Amniotic epithelial cell (primary cell): ENCODE data around the gene BSPRY.
"Not testable (repeated sequence)": the region's sequence is repeated elsewhere in the genome, so short reads cannot be mapped to it uniquely, and the experiment has no call there.

Source experiments
- DNase-seq: peaks from one replicate; pipeline ENCODE4 v3.0.0-alpha.2; 2010; ENCODE audit warnings: low read depth

Gene BSPRY

DNA sequence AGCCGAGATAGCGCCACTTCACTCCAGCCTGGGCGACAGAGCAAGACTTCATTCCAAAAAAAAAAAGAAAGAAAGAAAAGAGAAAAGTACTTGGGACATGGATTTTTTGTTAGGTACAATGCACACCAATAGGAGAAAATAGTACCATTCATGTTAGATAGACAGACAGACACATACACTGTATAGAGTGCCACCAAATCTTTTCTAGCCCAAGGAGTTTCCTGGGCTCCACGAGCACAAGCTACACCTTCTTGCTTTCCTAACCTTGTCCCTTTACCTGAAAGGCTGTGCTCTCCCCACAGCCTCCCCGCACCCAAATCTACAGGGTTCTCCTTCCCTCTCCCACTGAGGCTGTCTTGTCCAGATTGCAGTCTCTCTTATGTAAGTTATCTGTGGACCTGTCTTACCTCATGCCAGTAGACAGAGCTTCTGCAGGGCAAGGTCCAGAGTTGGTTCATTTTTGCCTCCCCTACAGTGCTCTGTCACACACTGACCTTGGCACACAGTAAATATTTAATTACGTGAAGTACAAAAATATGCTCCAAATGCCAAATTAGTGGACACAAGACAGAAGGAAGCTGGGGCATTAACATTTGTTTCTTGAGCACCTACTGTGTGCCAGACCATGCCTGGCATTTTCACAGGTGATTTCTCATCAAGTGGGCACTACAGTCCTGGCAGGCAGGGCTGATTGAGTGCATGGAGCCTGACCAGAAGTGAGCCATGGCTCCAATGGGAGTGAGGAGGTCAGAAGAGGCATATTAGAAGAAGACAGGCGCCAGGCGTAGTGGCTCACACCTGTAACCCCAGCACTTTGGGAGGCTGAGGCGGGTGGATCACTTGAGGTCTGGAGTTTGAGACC, 45.9 kb downstream of the BSPRY start:
- DNase-seq: no peak

DNA sequence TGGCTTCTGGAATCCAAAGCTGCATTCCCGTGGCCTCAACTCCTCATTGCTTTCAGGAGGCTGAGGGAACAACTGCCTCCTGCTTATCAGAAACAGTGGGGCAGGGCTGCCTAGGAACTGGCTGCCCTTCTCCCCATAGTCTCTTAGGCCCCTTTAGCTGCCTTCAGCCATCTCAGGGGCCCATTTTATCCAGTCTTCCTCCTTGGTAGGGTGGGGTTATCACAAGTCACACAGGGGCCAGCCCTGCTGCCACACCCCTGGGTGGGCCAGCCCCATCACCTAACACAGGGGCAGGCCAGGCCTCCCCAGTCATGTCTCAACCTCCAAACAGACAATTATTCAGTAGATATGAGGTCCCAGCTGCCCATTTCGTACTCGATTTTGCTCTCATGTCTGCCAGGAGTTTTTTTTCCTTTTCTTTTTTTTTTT, 47.9 kb downstream of the BSPRY start:
- DNase-seq: no peak

DNA sequence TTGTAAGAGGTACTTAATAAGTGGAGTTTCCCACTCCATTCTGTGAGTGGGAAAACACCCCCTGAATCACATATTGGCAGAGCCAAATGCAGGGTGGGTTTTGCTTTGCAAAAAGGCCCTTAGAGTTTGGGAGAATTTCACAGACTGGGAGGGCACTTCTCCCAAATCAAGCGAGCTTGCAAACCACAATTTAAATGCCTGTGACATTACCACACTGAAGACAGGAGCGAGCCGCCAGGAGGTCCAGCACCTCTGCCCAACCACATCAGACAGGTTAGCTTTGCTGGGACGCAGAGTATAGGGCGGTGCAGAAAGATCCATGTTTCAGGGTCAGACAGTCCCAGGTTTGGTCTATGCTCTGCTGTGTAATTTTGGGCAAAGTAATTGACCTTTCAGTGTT, 49.5 kb downstream of the BSPRY start:
- peak; percentile 20 for DNase-seq

DNA sequence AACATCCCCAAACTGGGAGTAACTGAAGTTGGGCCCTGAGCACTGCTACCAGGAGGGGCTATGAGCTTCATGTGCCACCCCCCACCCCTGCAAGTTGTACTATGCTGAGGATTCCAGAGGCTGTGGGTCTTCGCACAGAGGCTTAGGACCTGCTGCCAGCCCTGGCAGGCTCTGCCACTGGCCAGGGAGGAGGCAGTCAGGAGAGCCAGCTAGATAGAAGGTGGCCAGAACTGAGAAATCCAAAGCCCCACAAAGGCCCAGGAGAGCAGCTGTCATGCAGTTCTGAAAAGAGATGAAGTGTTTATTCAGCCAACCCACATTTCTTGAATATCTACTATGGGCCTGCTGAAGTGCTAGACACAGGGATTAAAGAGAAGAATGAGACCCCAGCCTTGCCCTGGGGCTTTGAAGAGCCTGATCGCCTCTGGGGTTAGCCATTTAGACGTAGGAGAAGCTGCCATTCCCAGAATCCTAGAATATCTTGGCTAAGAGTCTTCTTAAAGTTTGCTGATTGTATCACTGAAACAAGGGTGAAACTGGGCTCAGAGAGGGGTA, 50.4 kb downstream of the BSPRY start:
- no peak for DNase-seq

DNA sequence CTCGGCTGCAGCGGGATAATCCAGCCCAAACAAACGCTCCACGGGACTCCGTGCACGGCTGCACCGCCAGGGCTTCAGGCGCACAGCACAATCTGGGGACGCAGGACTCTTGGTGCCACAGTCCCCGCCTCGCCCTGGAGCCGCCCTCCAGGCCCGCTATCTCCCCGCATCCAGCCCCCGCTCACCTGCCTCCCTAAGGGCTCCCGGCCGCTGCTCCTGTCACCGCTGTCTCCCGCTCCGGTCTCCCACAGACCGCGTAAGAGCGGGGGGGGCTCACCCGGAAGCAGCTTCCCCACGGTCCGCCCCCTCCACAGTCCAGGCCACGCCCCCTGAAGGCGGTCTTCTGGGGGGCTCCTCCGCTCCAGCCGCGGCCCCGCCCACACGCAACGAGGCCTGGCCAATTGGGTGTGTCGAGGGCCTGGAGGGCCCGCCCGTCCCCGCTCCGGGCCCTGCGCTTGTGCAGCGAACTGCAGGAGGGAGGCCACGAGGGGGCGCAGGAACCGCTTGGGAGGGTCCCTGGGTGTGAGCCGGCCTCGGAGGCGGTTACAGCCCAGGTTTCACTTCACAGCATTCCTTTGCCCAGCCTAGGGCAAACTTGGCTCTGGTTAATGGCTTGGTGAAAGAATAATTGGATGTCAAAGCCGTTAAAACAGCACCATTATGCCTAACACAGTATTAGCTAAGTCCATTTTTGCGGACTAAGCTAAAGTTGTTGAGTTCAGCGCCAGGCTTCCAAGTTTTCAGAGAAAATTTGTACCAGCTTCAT, 51.9 kb downstream of the BSPRY start, which contains the start of gene ALAD:
Gene ALAD, minus strand, starts transcription at position 258 of the 766 bp plus-strand sequence. CDS start 7,725 bp downstream, outside the sequence.
- DNase-seq: peak; percentile 96

DNA sequence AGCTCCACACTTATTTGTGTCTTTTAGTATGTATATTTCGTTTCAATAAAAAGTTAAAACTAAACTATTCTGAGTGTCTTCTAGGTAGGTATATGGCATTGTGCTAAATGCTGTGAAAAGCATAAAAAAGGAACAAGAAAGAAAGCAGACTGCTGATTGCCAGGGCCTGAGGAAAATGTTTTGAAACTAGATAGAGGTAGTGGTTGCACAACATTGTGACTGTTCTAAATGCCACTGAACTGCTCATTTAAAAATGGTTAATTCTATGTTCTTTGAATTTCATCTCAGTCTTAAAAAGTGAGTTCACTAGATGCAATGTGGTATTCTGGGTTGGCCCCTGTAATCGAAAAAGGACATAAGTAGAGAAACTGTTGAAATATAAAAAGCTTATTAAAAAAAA, 54.3 kb downstream of the BSPRY start:
- DNase-seq: peak; percentile 51

DNA sequence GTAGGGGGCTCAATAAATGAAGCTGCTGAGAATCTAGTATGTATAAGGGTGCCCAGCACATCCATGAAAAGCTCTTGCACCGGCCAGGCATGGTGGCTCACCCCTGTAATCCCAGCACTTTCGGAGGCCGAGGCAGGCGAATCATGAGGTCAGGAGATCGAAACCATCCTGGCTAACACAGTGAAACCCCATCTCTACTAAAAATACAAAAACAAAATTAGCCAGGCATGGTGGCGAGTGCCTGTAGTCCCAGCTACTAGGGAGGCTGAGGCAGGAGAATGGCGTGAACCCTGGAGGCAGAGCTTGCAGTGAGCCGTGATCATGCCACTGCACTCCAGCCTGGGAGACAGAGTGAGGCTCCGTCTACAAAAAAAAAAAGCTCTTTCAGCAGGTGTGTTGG, 57.0 kb downstream of the BSPRY start:
- DNase-seq: not testable (repeated sequence)

DNA sequence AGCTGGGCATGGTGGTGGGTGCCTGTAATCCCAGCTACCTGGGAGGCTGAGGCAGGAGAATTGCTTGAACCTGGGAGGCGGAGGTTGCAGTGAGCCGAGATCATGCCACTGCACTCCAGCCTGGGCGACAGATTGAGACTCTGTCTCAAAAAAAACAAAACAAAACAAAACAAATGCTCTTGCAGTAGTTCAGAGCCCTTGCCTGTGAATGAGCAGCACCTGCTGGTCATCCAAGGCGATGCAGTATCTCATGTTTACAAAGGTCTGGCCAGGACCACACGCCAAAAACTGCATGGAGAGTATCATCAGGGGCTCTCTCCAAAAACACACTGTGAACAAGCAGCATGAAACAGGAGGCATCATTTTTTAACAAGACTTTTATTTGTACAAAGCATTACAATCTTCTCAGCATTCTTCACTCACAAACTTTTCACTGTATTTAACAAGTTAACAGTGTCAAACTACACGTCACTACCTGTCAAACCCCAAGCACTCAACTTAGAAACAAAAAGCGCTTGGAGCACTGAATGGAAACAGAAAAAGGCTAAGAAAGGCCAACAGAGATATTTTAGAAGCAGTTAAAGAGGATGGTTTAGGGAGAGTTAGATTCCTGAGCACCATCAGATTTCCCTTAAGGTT, 57.7 kb downstream of the BSPRY start:
- DNase-seq: peak; percentile 72

DNA sequence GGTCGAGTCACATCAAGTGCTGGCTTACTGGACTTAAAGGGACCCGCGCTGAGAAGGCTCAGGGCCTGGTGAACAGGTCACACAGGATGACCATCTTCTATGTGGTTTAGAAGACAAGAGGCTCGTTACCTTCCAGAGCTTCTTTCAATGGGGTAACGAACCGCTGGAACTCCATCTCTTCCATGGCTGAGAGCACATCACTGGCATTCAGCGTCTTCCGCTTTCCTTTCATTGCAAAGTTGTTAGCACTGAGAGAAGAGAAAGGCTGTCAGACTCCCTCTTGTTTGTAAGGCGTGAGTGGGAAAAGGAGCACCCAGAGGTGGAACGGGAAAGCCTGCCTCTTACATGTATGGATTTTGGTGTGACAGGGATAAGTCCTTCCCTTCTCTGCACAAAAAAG, 60.1 kb downstream of the BSPRY start:
- no peak for DNase-seq

DNA sequence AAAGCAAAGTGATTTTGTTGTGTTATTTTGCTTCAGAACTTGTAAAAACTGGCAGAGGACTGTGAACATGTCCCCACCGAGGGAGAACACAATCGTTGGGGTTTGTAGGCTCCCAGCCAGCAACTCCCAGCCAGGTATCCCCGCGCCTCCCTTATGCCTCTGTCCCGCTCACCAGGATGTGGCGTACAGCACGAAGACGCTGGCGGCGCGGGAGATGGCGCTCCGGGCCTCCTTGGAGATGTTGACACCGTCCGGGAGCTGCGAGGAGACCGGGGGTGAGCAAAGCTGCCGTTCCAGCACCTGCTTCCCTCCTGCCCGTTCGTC, 60.5 kb downstream of the BSPRY start:
- peak; percentile 11 for DNase-seq

DNA sequence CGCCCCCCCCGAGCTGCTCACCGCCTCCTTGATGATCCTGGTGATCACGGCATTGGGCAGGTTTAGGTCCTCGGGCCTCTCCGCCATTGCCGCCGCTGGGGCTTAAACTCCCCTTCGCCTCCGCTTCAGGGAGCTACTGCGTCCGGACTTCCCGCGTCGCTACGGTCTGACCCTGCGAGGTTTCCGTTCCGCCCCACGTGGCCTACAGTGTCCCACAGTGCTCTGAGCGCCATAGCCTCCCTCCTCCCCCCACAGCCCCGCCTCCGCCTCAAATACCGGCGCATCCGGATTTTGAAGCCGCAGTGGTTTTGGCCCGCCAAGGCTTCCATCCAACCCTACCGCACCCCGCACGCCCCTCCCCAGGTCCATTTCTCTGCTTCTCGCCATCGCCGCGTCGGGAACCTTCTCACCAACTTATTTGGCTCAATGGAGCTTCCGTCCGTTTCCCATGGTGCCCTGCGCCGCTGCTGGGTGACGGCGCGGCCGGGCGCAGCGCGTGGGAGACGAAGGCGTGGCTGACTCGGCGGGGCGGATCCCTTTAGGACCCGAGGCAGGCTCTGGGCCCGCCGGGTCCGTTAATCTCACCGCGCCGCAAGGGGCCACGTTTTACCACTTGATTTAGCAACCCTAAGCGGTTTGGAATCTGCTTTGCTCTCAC, 61.0 kb downstream of the BSPRY start, which contains the start of the genes C9orf43 and POLE3:
Gene C9orf43, plus strand, starts transcription at position 541 of the 658 bp plus-strand sequence. CDS start 2,747 bp downstream, outside the sequence.
Gene POLE3, minus strand, starts transcription at position 469 of the 658 bp plus-strand sequence. Its CDS starts 382 bp downstream, at position 87.
- peak; percentile 95 for DNase-seq

DNA sequence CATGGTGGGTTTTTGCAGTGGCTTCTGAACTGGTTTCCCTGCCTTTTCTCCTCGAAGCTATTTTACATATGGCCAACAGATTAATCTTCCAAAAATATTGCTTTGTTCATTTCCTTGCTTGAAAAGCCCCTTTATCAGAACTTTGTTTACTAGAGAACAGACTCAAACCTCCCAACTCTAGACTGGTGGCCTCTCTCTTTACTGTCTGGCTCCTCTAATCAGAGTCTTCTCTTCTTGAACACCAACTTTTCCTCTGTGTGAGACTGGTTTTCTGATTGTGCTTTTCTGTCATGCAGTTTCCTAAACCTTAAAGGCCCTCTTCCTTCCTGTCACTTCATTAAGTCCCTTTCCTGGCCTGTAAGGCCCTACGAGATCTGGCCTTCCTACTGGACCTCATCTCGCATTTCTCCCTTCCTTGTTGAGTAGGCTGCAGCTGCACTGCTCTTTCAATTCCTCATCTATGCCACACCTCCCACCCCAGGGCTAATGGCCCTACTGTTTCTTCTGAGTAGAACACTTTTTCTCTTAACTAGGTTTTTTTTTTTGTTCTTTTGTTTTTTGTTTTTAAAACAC, 66.9 kb downstream of the BSPRY start:
- DNase-seq: no peak

DNA sequence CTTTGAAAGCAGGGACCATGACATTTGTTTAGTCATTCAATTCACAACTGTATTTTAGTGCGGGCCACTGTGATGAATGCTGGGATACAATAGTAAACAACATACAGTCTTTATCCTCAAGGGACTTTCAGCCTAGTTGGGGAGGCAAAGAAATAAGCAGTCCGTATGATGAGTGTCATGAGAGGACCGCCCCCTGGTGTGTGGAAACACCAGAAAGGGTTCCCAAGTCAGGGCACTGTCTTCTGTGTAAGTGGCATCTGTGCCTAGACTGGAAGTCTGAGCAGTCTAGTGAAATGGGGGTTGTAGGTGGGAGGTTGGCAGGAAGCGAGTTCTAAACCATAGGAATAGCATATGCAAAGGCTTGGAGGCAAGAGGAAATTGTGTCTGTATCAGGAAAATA, 68.0 kb downstream of the BSPRY start:
- no peak for DNase-seq
